Large intestine (tissue), 12 donors: Measurements from ENCODE around the gene ARRDC4. TPM values are rescaled to one million over a fixed set of nuclear protein-coding genes. Genes with fewer than 3 reads are reported as not detected.
A peak's percentile ranks its signal among the peaks of the same experiment; 100 is the strongest.

Source experiments
- DNase-seq, 2 donors: peaks; one replicate each; pipeline versions ENCODE4 v3.0.0 to v3.0.0-alpha.2; 2013
- H3K27ac ChIP-seq: one replicate; pipeline ENCODE4 v1.5.1; 2013; ENCODE audit warnings: low read length
- H3K27me3 ChIP-seq: 2 replicates; pipeline ENCODE4 v1.6.1; 2013; ENCODE audit warnings: low read length; ENCODE audit not compliant: control insufficient read depth, insufficient read depth
- H3K36me3 ChIP-seq: 2 replicates; pipeline ENCODE4 v1.6.1; 2013; ENCODE audit warnings: low read length; ENCODE audit not compliant: control insufficient read depth, insufficient read depth
- H3K4me1 ChIP-seq: one replicate; pipeline ENCODE4 v1.6.1; 2013; ENCODE audit warnings: low read length; ENCODE audit not compliant: control insufficient read depth, insufficient read depth
- H3K4me3 ChIP-seq: one replicate; pipeline ENCODE4 v1.5.1; 2013; ENCODE audit warnings: low read length
- H3K9me3 ChIP-seq: one replicate; pipeline ENCODE4 v1.6.1; 2013; ENCODE audit warnings: mild to moderate bottlenecking, low read depth, low read length, moderate library complexity; ENCODE audit not compliant: control insufficient read depth
- WGBS: methylation state at CpG from one replicate; pipeline ENCODE4 v1.1.5; 2013; ENCODE audit warnings: low lambda C conversion rate; ENCODE audit not compliant: insufficient coverage; 5-methylcytosine and 5-hydroxymethylcytosine counted together
- long read RNA-seq, 11 donors: transcript quantifications; one replicate each; lab custom pipeline, GENCODE V29; 2026
- polyA plus RNA-seq: library from polyadenylated mRNA; unstranded; fragments of 120-200 nt; gene quantifications from one replicate; pipeline ENCODE4 v1.2.1, GENCODE V29; 2013

Gene ARRDC4, protein sequence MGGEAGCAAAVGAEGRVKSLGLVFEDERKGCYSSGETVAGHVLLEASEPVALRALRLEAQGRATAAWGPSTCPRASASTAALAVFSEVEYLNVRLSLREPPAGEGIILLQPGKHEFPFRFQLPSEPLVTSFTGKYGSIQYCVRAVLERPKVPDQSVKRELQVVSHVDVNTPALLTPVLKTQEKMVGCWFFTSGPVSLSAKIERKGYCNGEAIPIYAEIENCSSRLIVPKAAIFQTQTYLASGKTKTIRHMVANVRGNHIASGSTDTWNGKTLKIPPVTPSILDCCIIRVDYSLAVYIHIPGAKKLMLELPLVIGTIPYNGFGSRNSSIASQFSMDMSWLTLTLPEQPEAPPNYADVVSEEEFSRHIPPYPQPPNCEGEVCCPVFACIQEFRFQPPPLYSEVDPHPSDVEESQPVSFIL
- polyA plus RNA-seq = 83.1 TPM
- long read RNA-seq, donor 1, full-length matches to known transcripts = 10 of 10 reads
- long read RNA-seq, donor 1, partial matches to known transcripts = 0 of 10 reads
- long read RNA-seq, donor 1, other reads (novel, unspliced or antisense) = 0 of 10 reads
- long read RNA-seq, donor 2, full-length matches to known transcripts = 16 of 16 reads
- long read RNA-seq, donor 2, partial matches to known transcripts = 0 of 16 reads
- long read RNA-seq, donor 2, other reads (novel, unspliced or antisense) = 0 of 16 reads
- long read RNA-seq, donor 3 = 0 reads
- long read RNA-seq, donor 4, full-length matches to known transcripts = 3 of 3 reads
- long read RNA-seq, donor 4, partial matches to known transcripts = 0 of 3 reads
- long read RNA-seq, donor 4, other reads (novel, unspliced or antisense) = 0 of 3 reads
- long read RNA-seq, donor 5, full-length matches to known transcripts = 13 of 13 reads
- long read RNA-seq, donor 5, partial matches to known transcripts = 0 of 13 reads
- long read RNA-seq, donor 5, other reads (novel, unspliced or antisense) = 0 of 13 reads
- long read RNA-seq, donor 6, full-length matches to known transcripts = 22 of 28 reads
- long read RNA-seq, donor 6, partial matches to known transcripts = 6 of 28 reads
- long read RNA-seq, donor 6, other reads (novel, unspliced or antisense) = 0 of 28 reads
- long read RNA-seq, donor 7, full-length matches to known transcripts = 13 of 19 reads
- long read RNA-seq, donor 7, partial matches to known transcripts = 6 of 19 reads
- long read RNA-seq, donor 7, other reads (novel, unspliced or antisense) = 0 of 19 reads
- long read RNA-seq, donor 8, full-length matches to known transcripts = 12 of 34 reads
- long read RNA-seq, donor 8, partial matches to known transcripts = 22 of 34 reads
- long read RNA-seq, donor 8, other reads (novel, unspliced or antisense) = 0 of 34 reads
- long read RNA-seq, donor 9, full-length matches to known transcripts = 11 of 11 reads
- long read RNA-seq, donor 9, partial matches to known transcripts = 0 of 11 reads
- long read RNA-seq, donor 9, other reads (novel, unspliced or antisense) = 0 of 11 reads
- long read RNA-seq, donor 10, full-length matches to known transcripts = 27 of 27 reads
- long read RNA-seq, donor 10, partial matches to known transcripts = 0 of 27 reads
- long read RNA-seq, donor 10, other reads (novel, unspliced or antisense) = 0 of 27 reads
- long read RNA-seq, donor 11, full-length matches to known transcripts = 7 of 7 reads
- long read RNA-seq, donor 11, partial matches to known transcripts = 0 of 7 reads
- long read RNA-seq, donor 11, other reads (novel, unspliced or antisense) = 0 of 7 reads

- Histone ChIP-seq H3K4me1 (peaks cover 14% of the 10 kb centered on the region), H3K4me3 (peak within 1 kb of the TSS; percentile 91), H3K27ac (peak within 1 kb of the TSS; percentile 86), H3K36me3 (peaks cover 14% of the 10 kb centered on the region), H3K9me3 (no peaks in the 10 kb centered on the region), H3K27me3 (no peaks in the 10 kb centered on the region)
- no CpG with 5 or more reads among the region's 69 CpGs for WGBS
- DNase-seq = peak; percentile 100
Measured at GRCh38 chr15:97960364-97961066, at the start of gene ARRDC4. Gene ARRDC4 (plus strand): TSS chr15:97960703. CDS start chr15:97960862, 159 bp downstream.

DNA sequence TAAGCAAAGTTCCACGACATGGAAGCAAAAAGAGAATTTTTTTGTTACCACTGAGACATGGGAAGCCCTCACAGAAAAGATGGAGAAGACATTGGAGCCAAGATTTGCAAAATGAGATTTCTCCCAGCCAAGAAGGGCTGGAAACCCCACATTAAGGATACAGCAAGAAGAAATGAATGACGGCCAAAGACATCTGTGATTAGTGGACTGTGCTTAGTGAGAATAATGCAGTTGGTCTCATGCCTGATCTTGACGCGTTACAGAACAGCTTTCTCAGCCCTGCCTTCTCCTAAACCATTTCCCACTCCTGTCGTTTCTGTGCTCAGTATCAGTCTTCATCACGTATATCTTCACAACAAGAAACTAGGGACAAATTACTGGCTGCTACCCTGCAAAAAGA lies 45.8 kb upstream of the ARRDC4 start:
- Histone ChIP-seq H3K36me3 (no peaks in the 10 kb centered on the region), H3K4me3 (no peak overlapping the region)
- WGBS = 82% methylated on average over 2 of the region's 6 CpGs

GRCh38 chr15:97915261-97915660 lies 45.2 kb upstream of the ARRDC4 start:
- Histone ChIP-seq H3K4me1 (no peaks in the 10 kb centered on the region), H3K27ac (no peak overlapping the region), H3K27me3 (no peaks in the 10 kb centered on the region), H3K36me3 (no peaks in the 10 kb centered on the region), H3K9me3 (no peaks in the 10 kb centered on the region), H3K4me3 (no peak overlapping the region)
- 90% methylated on average over 2 of the region's 5 CpGs for WGBS
- DNase-seq = no peak

More for the DNA sequence above, 45.8 kb upstream of the ARRDC4 start:
- Histone ChIP-seq H3K9me3 (no peaks in the 10 kb centered on the region), H3K27me3 (no peaks in the 10 kb centered on the region), H3K27ac (no peak overlapping the region), H3K4me1 (no peaks in the 10 kb centered on the region)
- DNase-seq = no peak

- 54% methylated on average over 4 of the region's 4 CpGs for WGBS
- no peaks in the 10 kb centered on the region for H3K36me3 ChIP-seq
Measured at GRCh38 chr15:97921296-97921865, 39.1 kb upstream of the ARRDC4 start.

GRCh38 chr15:97929456-97930229 lies 30.9 kb upstream of the ARRDC4 start:
- H3K27me3 ChIP-seq = no peaks in the 10 kb centered on the region
- H3K27ac ChIP-seq = no peak overlapping the region
- DNase-seq = no peak
- WGBS = 100% methylated on average over 1 of the region's 6 CpGs
- H3K4me1 ChIP-seq = no peaks in the 10 kb centered on the region
- no peaks in the 10 kb centered on the region for H3K36me3 ChIP-seq
- H3K9me3 ChIP-seq = no peaks in the 10 kb centered on the region
- H3K4me3 ChIP-seq = no peak overlapping the region

More at GRCh38 chr15:97921296-97921865, 39.1 kb upstream of the ARRDC4 start:
- Histone ChIP-seq H3K4me3 (no peak overlapping the region), H3K4me1 (no peaks in the 10 kb centered on the region), H3K27ac (no peak overlapping the region), H3K9me3 (no peaks in the 10 kb centered on the region), H3K27me3 (no peaks in the 10 kb centered on the region)
- DNase-seq = peak in 1 of 2 donors; percentile 68

- Histone ChIP-seq H3K9me3 (no peaks in the 10 kb centered on the region), H3K27me3 (no peaks in the 10 kb centered on the region), H3K4me1 (no peaks in the 10 kb centered on the region), H3K4me3 (no peak overlapping the region), H3K36me3 (no peaks in the 10 kb centered on the region), H3K27ac (no peak overlapping the region)
- no peak for DNase-seq
Measured at GRCh38 chr15:97930230-97930629, 30.3 kb upstream of the ARRDC4 start.

GRCh38 chr15:97931314-97931713 lies 29.2 kb upstream of the ARRDC4 start:
- H3K27me3 ChIP-seq = no peaks in the 10 kb centered on the region
- no peak overlapping the region for H3K27ac ChIP-seq
- H3K9me3 ChIP-seq = no peaks in the 10 kb centered on the region
- no peak for DNase-seq
- 100% methylated on average over 1 of the region's 1 CpG for WGBS
- H3K36me3 ChIP-seq = no peaks in the 10 kb centered on the region
- H3K4me3 ChIP-seq = no peak overlapping the region
- H3K4me1 ChIP-seq = no peaks in the 10 kb centered on the region

DNA sequence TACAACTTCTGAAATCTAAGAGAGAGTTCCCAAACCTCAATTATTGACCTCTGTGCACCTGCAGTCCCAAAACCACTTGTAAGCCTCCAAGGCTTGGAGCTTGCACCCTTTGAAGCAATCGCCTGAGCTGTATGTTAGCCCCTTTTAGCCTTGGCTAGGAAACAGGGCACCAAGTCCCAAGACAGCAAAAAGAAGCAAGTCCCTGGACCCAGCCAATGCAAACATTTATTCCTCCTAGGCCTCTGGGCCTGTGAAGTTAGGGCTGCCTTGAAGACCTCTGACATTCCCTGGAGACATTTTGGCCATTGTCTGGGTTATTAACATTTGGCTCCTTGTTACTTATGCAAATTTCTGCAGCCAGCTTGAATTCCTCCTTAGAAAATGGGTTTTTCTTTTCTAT lies 26.9 kb upstream of the ARRDC4 start:
- H3K4me1 ChIP-seq = no peaks in the 10 kb centered on the region
- no peak overlapping the region for H3K27ac ChIP-seq
- no peak for DNase-seq
- H3K36me3 ChIP-seq = no peaks in the 10 kb centered on the region
- H3K27me3 ChIP-seq = no peaks in the 10 kb centered on the region
- no peak overlapping the region for H3K4me3 ChIP-seq
- H3K9me3 ChIP-seq = no peaks in the 10 kb centered on the region
- WGBS = no CpG with 5 or more reads among the region's 1 CpG
